Stomach (tissue), 9 donors: ENCODE results near the gene SDCBP2. TPM values are rescaled to one million over a fixed set of nuclear protein-coding genes. Genes with fewer than 3 reads are reported as not detected.
A peak's percentile ranks its signal among the peaks of the same experiment; 100 is the strongest.

Experiments
- DNase-seq, 2 donors: peaks; one replicate each; pipeline versions ENCODE4 v3.0.0 to v3.0.0-alpha.2; 2013 to 2019
- H3K27ac ChIP-seq, 5 donors: fragments of 200-600 bp in 4 of 5; sonication (generic) in 4 of 5; one replicate each; pipeline ENCODE4 v1.5.1; 2013 to 2019; ENCODE audit warnings: mild to moderate bottlenecking in 1 of 5, moderate library complexity in 1 of 5
- H3K27me3 ChIP-seq, 3 donors: fragments of 200-600 bp; sonication (generic); one replicate each; pipeline ENCODE4 v1.5.1; 2017 to 2019; ENCODE audit warnings: mixed run types in 1 of 3
- H3K36me3 ChIP-seq, 4 donors: fragments of 200-600 bp; sonication (generic); 1 replicate in 3 of 4; 2 replicates in 1 of 4; pipeline ENCODE4 v1.5.1; 2016 to 2019
- H3K4me1 ChIP-seq, 4 donors: fragments of 200-600 bp; sonication (generic); one replicate each; pipeline ENCODE4 v1.5.1; 2016 to 2019
- H3K4me3 ChIP-seq, 4 donors: fragments of 200-600 bp; sonication (generic) in 3 of 4; one replicate each; pipeline ENCODE4 v1.5.1; 2016 to 2019; ENCODE audit warnings: mild to moderate bottlenecking in 1 of 4
- H3K9me3 ChIP-seq, 4 donors: fragments of 200-600 bp; sonication (generic); one replicate each; pipeline ENCODE4 v1.5.1; 2016 to 2019
- EP300 ChIP-seq: sonication (generic); formaldehyde crosslinking; IDR thresholded peaks from one replicate; pipeline ENCODE4 v1.6.1; 2017; ENCODE audit warnings: antibody characterized with exemption
- POLR2A ChIP-seq, 4 donors: fragments of 450-650 bp; IDR thresholded peaks; one replicate each; pipeline ENCODE4 v1.6.1; 2016; ENCODE audit warnings: antibody characterized with exemption in 4 of 4, control low read depth in 2 of 4, mild to moderate bottlenecking in 1 of 4, moderate library complexity in 1 of 4
- POLR2AphosphoS5 ChIP-seq, 3 donors: sonication (generic); formaldehyde crosslinking; IDR thresholded peaks; one replicate each; pipeline ENCODE4 v1.6.1; 2016; ENCODE audit warnings: antibody characterized with exemption in 3 of 3
- WGBS, 5 donors: extraction: QIAGEN DNeasy Blood & Tissue Kit in 3 of 5; methylation state at CpG; one replicate each; pipeline versions ENCODE4 v1.1.5 to v1.1.7; 2013 to 2018; 5-methylcytosine and 5-hydroxymethylcytosine counted together
- intact Hi-C: fragments of 100-400 bp; cut with DNase I; formaldehyde crosslinking; loops from one replicate; pipeline ENCODE4 v1.15.1; 2023; ENCODE audit warnings: low total_unique reads
- polyA plus RNA-seq, 3 donors: library from polyadenylated mRNA; stranded (reverse); fragments of 200-250 nt; gene quantifications; one replicate each; pipeline ENCODE4 v1.2.3, GENCODE V29; 2013
- total RNA-seq, 5 donors: library from RNA; depleted of rRNA; stranded (reverse); fragments of >200 nt; gene quantifications; one replicate each; pipeline versions ENCODE4 v1.1.0 to v1.2.3, GENCODE V29; 2014 to 2016
- TF ChIP-seq, protein P1 (sequence below), 7 experiments: fragments of 450-650 bp in 4 of 7; fragments of 200-600 bp in 3 of 7; sonication (generic) in 3 of 7; IDR thresholded peaks; one replicate each; pipeline ENCODE4 v1.5.1; 2016 to 2019; ENCODE audit warnings: antibody characterized with exemption in 7 of 7, control low read depth in 2 of 7, mild to moderate bottlenecking in 1 of 7
- donor health status: healthy with polysubstance abuse.
- donor health status: Bipolar disorder and iron deficiency.
- donor health status: healthy.

SDCBP2 gene
- total and polyA plus RNA-seq, 8 donors = 33.3 to 297 (median 60.5) TPM

DNA sequence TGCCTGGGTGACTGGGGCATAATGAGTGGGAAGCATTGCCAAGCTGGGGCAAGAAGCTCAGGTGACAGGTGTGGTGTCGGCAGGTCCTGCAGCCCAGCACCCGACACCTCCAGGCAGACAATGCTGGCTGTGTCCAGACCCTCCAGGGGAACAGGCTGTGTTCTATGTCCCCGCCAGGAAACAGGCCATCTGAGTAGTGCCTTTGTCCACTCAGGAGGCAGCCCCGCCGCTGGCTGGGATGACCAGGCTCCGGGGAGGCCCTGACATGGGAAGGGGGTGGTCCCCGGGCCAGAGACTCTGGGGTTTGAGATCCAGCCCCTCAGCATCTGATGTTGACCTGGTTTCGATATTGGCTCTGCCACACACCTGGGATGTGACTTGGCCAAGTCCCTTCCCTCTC, 34.4 kb downstream of the SDCBP2 start:
- TF ChIP-seq POLR2A (IDR thresholded peaks at IDR 0.05) (no peak), POLR2AphosphoS5 (IDR thresholded peaks at IDR 0.05) (no peak), EP300 (no peak)
- TF ChIP-seq, protein P1, sequence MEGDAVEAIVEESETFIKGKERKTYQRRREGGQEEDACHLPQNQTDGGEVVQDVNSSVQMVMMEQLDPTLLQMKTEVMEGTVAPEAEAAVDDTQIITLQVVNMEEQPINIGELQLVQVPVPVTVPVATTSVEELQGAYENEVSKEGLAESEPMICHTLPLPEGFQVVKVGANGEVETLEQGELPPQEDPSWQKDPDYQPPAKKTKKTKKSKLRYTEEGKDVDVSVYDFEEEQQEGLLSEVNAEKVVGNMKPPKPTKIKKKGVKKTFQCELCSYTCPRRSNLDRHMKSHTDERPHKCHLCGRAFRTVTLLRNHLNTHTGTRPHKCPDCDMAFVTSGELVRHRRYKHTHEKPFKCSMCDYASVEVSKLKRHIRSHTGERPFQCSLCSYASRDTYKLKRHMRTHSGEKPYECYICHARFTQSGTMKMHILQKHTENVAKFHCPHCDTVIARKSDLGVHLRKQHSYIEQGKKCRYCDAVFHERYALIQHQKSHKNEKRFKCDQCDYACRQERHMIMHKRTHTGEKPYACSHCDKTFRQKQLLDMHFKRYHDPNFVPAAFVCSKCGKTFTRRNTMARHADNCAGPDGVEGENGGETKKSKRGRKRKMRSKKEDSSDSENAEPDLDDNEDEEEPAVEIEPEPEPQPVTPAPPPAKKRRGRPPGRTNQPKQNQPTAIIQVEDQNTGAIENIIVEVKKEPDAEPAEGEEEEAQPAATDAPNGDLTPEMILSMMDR (IDR thresholded peaks at IDR 0.05) = no peak
- no peak overlapping the region for H3K27ac ChIP-seq
- H3K9me3 ChIP-seq = no peaks in the 10 kb centered on the region
- H3K4me3 ChIP-seq = no peak overlapping the region
- intact Hi-C loops = no loop called here
- peaks cover 0 to 37% (median 19%) of the 10 kb centered on the region in 4 donors for H3K36me3 ChIP-seq
- WGBS, 5 donors = 84 to 97% (median 94%) methylated on average over 3 to 8 of the region's 8 CpGs
- no peaks in the 10 kb centered on the region for H3K27me3 ChIP-seq
- H3K4me1 ChIP-seq = peaks cover 0 to 9% (median 3%) of the 10 kb centered on the region in 4 donors
- DNase-seq = no peak

DNA sequence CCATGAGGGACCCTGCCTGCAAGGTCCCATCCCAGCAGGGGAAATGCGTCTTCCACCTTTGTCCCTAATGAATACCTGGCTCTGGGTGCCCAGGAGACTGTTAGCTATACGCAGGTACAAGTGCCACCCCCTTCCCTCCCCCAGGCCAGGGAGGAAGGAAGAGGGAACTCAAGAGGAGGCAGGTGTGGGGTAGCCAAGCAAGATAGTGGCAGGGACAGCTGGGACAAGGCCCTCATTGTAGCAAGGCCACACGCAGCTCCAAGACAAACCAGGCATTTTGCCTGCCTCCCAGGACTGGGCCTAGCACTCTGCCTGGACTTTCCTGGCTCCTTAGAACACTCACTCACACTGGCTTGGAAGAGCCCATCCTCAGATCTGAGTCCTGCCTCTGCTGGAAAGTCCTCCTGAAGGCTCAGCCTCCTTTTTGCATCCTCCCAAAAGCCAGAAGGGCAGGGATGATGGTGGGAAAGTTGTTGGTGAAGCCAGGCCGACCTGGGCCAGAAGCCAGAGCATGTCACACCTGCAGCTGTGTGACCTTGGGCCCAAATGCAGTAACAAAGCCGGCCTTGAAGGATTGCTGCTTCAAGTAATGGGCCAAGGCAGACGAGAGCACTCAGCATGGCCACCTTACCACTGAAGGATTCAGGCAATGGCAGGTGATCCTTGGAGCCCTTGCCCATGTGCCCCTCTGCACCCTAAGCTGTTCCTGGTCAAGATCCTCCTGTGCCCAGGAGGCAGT, 35.1 kb downstream of the SDCBP2 start:
- Histone ChIP-seq H3K4me1 (peaks cover 0 to 9% (median 3%) of the 10 kb centered on the region in 4 donors), H3K36me3 (peaks cover 0 to 30% (median 19%) of the 10 kb centered on the region in 4 donors), H3K27me3 (no peaks in the 10 kb centered on the region), H3K4me3 (no peak overlapping the region), H3K27ac (no peak overlapping the region), H3K9me3 (no peaks in the 10 kb centered on the region)
- intact Hi-C loops = no loop called here
- WGBS, 5 donors = 69 to 74% (median 70%) methylated on average over 6 of the region's 6 CpGs
- DNase-seq = no peak
- TF ChIP-seq, protein P1 (IDR thresholded peaks at IDR 0.05) = no peak
- TF ChIP-seq POLR2AphosphoS5 (IDR thresholded peaks at IDR 0.05) (no peak), EP300 (no peak), POLR2A (IDR thresholded peaks at IDR 0.05) (no peak)

DNA sequence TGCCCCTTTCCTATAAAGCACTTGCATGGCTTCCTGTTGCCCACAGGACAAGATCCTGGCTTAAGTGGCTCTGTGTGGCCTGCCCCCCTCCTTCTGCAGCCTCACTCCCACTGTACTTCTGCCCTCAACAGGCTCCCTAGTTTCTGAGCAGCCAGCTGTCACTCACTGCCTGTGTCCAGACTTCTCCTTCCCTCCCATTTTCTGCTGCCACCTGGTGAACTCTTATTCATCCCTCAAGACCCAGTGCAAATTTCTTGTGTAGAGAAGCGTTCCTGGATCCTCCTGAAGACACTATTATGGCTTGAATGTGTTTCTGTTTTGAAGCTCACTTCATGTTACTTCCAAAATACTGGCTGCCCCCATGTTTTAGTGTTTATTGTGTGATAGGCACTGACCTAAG, 36.3 kb downstream of the SDCBP2 start:
- no peak for DNase-seq
- intact Hi-C loops = no loop called here
- H3K36me3 ChIP-seq = peaks cover 0 to 27% (median 14%) of the 10 kb centered on the region in 4 donors
- H3K27me3 ChIP-seq = no peaks in the 10 kb centered on the region
- no peak for TF ChIP-seq POLR2A (IDR thresholded peaks at IDR 0.05)
- TF ChIP-seq, protein P1 (IDR thresholded peaks at IDR 0.05) = no peak
- TF ChIP-seq POLR2AphosphoS5 (IDR thresholded peaks at IDR 0.05) = no peak
- WGBS, 5 donors = 85 to 93% (median 92%) methylated on average over 1 of the region's 1 CpG
- no peak overlapping the region for H3K4me3 ChIP-seq
- H3K4me1 ChIP-seq = peaks cover 0 to 9% (median 3%) of the 10 kb centered on the region in 4 donors
- H3K27ac ChIP-seq = no peak overlapping the region
- H3K9me3 ChIP-seq = no peaks in the 10 kb centered on the region

DNA sequence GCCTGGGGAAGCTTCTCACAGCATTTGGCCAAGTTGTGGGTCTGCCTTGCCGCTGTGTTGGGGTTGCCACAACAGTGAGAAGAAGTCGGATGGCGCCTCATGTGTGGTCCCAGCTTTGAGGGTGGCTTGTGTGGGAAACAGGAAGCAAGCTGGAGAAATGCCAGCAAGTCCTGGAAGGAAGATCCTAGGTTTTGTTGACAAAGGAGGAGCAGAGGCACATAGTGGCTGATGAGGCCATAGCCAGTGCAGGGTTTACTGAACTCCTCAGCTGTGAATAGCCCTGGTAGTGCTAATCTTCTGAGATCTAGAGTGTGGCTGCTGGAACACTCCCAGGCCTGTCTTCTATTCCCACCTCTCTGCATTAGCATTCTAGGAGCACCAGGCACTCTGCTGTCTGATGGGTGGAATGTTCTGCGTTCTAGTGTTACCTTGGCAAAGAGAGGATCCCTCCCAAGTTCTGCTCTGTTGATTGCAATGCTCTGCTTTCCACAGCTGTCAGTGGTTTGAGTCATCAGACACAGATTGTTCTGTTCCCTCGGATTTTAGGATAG, 37.7 kb downstream of the SDCBP2 start:
- Histone ChIP-seq H3K27ac (peak overlapping the region in 3 of 5 donors; percentile 2 to 22 (median 14)), H3K4me3 (no peak overlapping the region), H3K9me3 (no peaks in the 10 kb centered on the region), H3K36me3 (peaks cover 0 to 13% (median 3%) of the 10 kb centered on the region in 4 donors), H3K4me1 (peaks cover 0 to 9% (median 3%) of the 10 kb centered on the region in 4 donors), H3K27me3 (no peaks in the 10 kb centered on the region)
- WGBS, 5 donors = 59 to 82% (median 74%) methylated on average over 5 of the region's 5 CpGs
- TF ChIP-seq, protein P1 (IDR thresholded peaks at IDR 0.05) = no peak
- DNase-seq = no peak
- intact Hi-C loops = no loop called here
